B cell (primary cell): ENCODE measurements around the gene LRRC58. TPM values are rescaled to one million over a fixed set of nuclear protein-coding genes. Genes with fewer than 3 reads are reported as not detected.
"Not testable (repeated sequence)": the region's sequence is repeated elsewhere in the genome, so short reads cannot be mapped to it uniquely, and the experiment has no call there.

Experiments used
- ATAC-seq: fragments of 200-7000 bp; cut with Tn5 transposase; one replicate; pipeline ENCODE4 v1.10.0; 2021; ENCODE audit warnings: low read depth, mild to moderate bottlenecking, moderate number of reproducible peaks, moderate library complexity
- CTCF ChIA-PET: fragments of 350-600 bp; sonication (Branson Sonifier 250); formaldehyde crosslinking; loops from one replicate; lab custom pipeline; 2021; ENCODE audit warnings: antibody characterized with exemption, inconsistent platforms; lab: Charles Lee
- POLR2A ChIA-PET: fragments of 350-600 bp; sonication (Branson Sonifier 250); formaldehyde crosslinking; loops from one replicate; lab custom pipeline; 2021; ENCODE audit warnings: antibody characterized with exemption; lab: Charles Lee
- DNase-seq: peaks from one replicate; pipeline ENCODE4 v3.0.0; 2013
- H2AFZ ChIP-seq: 2 replicates; pipeline ENCODE4 v1.6.1; 2012; ENCODE audit warnings: mild to moderate bottlenecking, low read depth, low read length; ENCODE audit not compliant: insufficient read depth, poor library complexity, severe bottlenecking
- H3K27ac ChIP-seq, 2 donors: 1 replicate in 1 of 2; 2 replicates in 1 of 2; pipeline ENCODE4 v1.5.1; 2012 to 2013; ENCODE audit warnings: low read length in 2 of 2, mild to moderate bottlenecking in 2 of 2, moderate library complexity in 1 of 2
- H3K27me3 ChIP-seq, 4 experiments: fragments of 200-600 bp in 1 of 4; sonication (generic) in 1 of 4; replicated peaks in 1 of 4; 1 replicate in 2 of 4; 2 replicates in 2 of 4; pipeline versions ENCODE4 v1.6.1 to v1.7.0; 2013 to 2016; ENCODE audit warnings: low read length in 3 of 4, mild to moderate bottlenecking in 2 of 4, mixed read lengths in 1 of 4, moderate library complexity in 1 of 4; ENCODE audit not compliant: insufficient read depth in 4 of 4, control insufficient read depth in 3 of 4; ENCODE audit errors: control extremely low read depth in 1 of 4
- H3K36me3 ChIP-seq, 2 experiments: replicated peaks in 1 of 2; 1 replicate in 1 of 2; 2 replicates in 1 of 2; pipeline versions ENCODE4 v1.6.1 to v1.7.1; 2013; ENCODE audit warnings: low read length in 1 of 2; ENCODE audit not compliant: insufficient read depth in 2 of 2, control insufficient read depth in 1 of 2; ENCODE audit errors: control extremely low read depth in 1 of 2, extremely low read depth in 1 of 2
- H3K4me1 ChIP-seq, 2 donors: fragments of 200-600 bp in 1 of 2; sonication (generic) in 1 of 2; 1 replicate in 1 of 2; 2 replicates in 1 of 2; pipeline versions ENCODE4 v1.5.1 to v1.6.1; 2013 to 2017; ENCODE audit warnings: low read length in 2 of 2; ENCODE audit not compliant: control insufficient read depth in 2 of 2, insufficient read depth in 2 of 2
- H3K4me2 ChIP-seq: replicated peaks from 2 replicates; pipeline ENCODE3; 2012; ENCODE audit warnings: mild to moderate bottlenecking, low read depth, low read length; ENCODE audit not compliant: poor library complexity, severe bottlenecking
- H3K4me3 ChIP-seq, 5 experiments: fragments of 200-600 bp in 1 of 5; sonication (generic) in 1 of 5; 1 replicate in 3 of 5; 2 replicates in 2 of 5; pipeline versions ENCODE4 v1.5.1 to v1.7.0; 2011 to 2016; ENCODE audit warnings: low read length in 4 of 5, mild to moderate bottlenecking in 4 of 5, low read depth in 2 of 5, control low read depth in 1 of 5, moderate library complexity in 1 of 5; ENCODE audit not compliant: insufficient read depth in 1 of 5; ENCODE audit errors: control extremely low read depth in 1 of 5, extremely low read depth in 1 of 5
- H3K79me2 ChIP-seq: fragments of 200-600 bp; sonication (generic); one replicate; pipeline ENCODE4 v1.6.0; 2016; ENCODE audit warnings: low read length; ENCODE audit not compliant: control insufficient read depth, insufficient read depth
- H3K9ac ChIP-seq: fragments of 200-600 bp; sonication (generic); 2 replicates; pipeline ENCODE4 v1.6.1; 2017; ENCODE audit warnings: mild to moderate bottlenecking, low read length, moderate library complexity
- H3K9me3 ChIP-seq, 3 donors: one replicate each; pipeline versions ENCODE4 v1.6.1 to v1.7.1; 2013; ENCODE audit warnings: low read length in 2 of 3; ENCODE audit not compliant: control insufficient read depth in 2 of 3, insufficient read depth in 1 of 3; ENCODE audit errors: control extremely low read depth in 1 of 3
- H4K20me1 ChIP-seq: 2 replicates; pipeline ENCODE4 v1.6.0; 2012; ENCODE audit warnings: mild to moderate bottlenecking, low read length; ENCODE audit not compliant: insufficient read depth, control insufficient read depth, poor library complexity, severe bottlenecking
- H3K27ac Mint-ChIP-seq: one replicate; pipeline ENCODE4 v1.8.0; 2021; ENCODE audit warnings: mixed read lengths
- H3K27me3 Mint-ChIP-seq: one replicate; pipeline ENCODE4 v1.8.0; 2021; ENCODE audit warnings: mixed read lengths
- H3K4me1 Mint-ChIP-seq: one replicate; pipeline ENCODE4 v1.8.0; 2021; ENCODE audit warnings: mixed read lengths
- H3K4me3 Mint-ChIP-seq: one replicate; pipeline ENCODE4 v1.8.0; 2021; ENCODE audit warnings: mixed read lengths
- H3K9me3 Mint-ChIP-seq: one replicate; pipeline ENCODE4 v1.8.0; 2022; ENCODE audit warnings: mixed read lengths; ENCODE audit not compliant: insufficient read depth
- CTCF ChIP-seq: fragments of 200-600 bp; IDR thresholded peaks from one replicate; pipeline ENCODE4 v1.8.0; 2022; ENCODE audit warnings: antibody characterized with exemption, mild to moderate bottlenecking
- EZH2 ChIP-seq: IDR thresholded peaks from 2 replicates; pipeline ENCODE4 v1.6.1; 2012; ENCODE audit warnings: borderline replicate concordance, low read depth, mild to moderate bottlenecking, moderate library complexity, low read length; ENCODE audit not compliant: insufficient read depth, poor library complexity, severe bottlenecking
- WGBS: methylation state at CpG from one replicate; pipeline ENCODE4 v1.1.5; 2013; ENCODE audit warnings: missing lambda C conversion rate; ENCODE audit not compliant: insufficient coverage; 5-methylcytosine and 5-hydroxymethylcytosine counted together
- intact Hi-C: fragments of 100-400 bp; cut with micrococcal nuclease; formaldehyde crosslinking; loops from one replicate; pipeline ENCODE4 v1.10.0; 2022
- polyA plus RNA-seq: library from polyadenylated mRNA; depleted of rRNA; stranded (reverse); fragments of >200 nt; gene quantifications from 2 replicates; pipeline ENCODE4 v1.2.3, GENCODE V29; 2012
- total RNA-seq, 2 donors: library from RNA; stranded (reverse); fragments of 120-200 nt in 1 of 2; gene quantifications; 1 replicate in 1 of 2; 2 replicates in 1 of 2; pipeline versions ENCODE4 v1.2.3 to v1.2.4, GENCODE V29; 2013 to 2022

The LRRC58 gene
- total and polyA plus RNA-seq, 2 donors (not counting 1 experiment from before 2014, with no cell fraction given): 5.0 to 16.7 TPM

GRCh38 chr3:120299403-120299802, 49.8 kb downstream of the LRRC58 start:
- no peak overlapping the region for H3K9ac ChIP-seq
- TF ChIP-seq CTCF: no peak
- TF ChIP-seq EZH2: no peak
- intact Hi-C loops: no loop called here
- no peak for ATAC-seq
- Mint-ChIP-seq H3K27me3 (peaks cover 4% of the 10 kb centered on the region), H3K27ac (no peak overlapping the region), H3K4me3 (no peak overlapping the region), H3K9me3 (peaks cover 2% of the 10 kb centered on the region), H3K4me1 (no peaks in the 10 kb centered on the region)
- no peak overlapping the region for H2AFZ ChIP-seq
- no peak for DNase-seq
- H3K4me1 ChIP-seq: no peaks in the 10 kb centered on the region
- H3K4me3 ChIP-seq: no peak overlapping the region
- no peaks in the 10 kb centered on the region for H3K9me3 ChIP-seq
- H3K79me2 ChIP-seq: no peaks in the 10 kb centered on the region
- POLR2A ChIA-PET: no interaction called here
- no peaks in the 10 kb centered on the region for H3K36me3 ChIP-seq
- H3K4me2 ChIP-seq: no peak overlapping the region
- H4K20me1 ChIP-seq: no peaks in the 10 kb centered on the region
- no peak overlapping the region for H3K27ac ChIP-seq
- CTCF ChIA-PET: no interaction called here
- no peaks in the 10 kb centered on the region for H3K27me3 ChIP-seq

- no peaks in the 10 kb centered on the region for H3K79me2 ChIP-seq
- H4K20me1 ChIP-seq: no peaks in the 10 kb centered on the region
- no peak for TF ChIP-seq CTCF
- TF ChIP-seq EZH2: no peak
- H2AFZ ChIP-seq: no peak overlapping the region
- Mint-ChIP-seq H3K27me3 (peaks cover 4% of the 10 kb centered on the region), H3K4me1 (no peaks in the 10 kb centered on the region), H3K27ac (no peak overlapping the region), H3K9me3 (peaks cover 2% of the 10 kb centered on the region), H3K4me3 (no peak overlapping the region)
- no peaks in the 10 kb centered on the region for H3K9me3 ChIP-seq
- H3K4me2 ChIP-seq: no peak overlapping the region
- no peaks in the 10 kb centered on the region for H3K36me3 ChIP-seq
- H3K27ac ChIP-seq: no peak overlapping the region
- ChIA-PET POLR2A (no interaction called here), CTCF (interaction anchor here (1.7 kb wide), 1 partner anchor 11 kb away, joined by 3 read pairs; no protein-coding TSS in a partner anchor)
- DNase-seq (no peak), ATAC-seq (no peak)
- no peaks in the 10 kb centered on the region for H3K4me1 ChIP-seq
- no peak overlapping the region for H3K4me3 ChIP-seq
- intact Hi-C loops: no loop called here
- H3K27me3 ChIP-seq: no peaks in the 10 kb centered on the region
- H3K9ac ChIP-seq: no peak overlapping the region
Observed at GRCh38 chr3:120298996-120299395, 50.2 kb downstream of the LRRC58 start.

GRCh38 chr3:120291552-120291951, 57.6 kb downstream of the LRRC58 start:
- H3K4me2 ChIP-seq, H3K4me1 ChIP-seq, DNase-seq, H3K27ac ChIP-seq, H3K4me3 Mint-ChIP-seq, intact Hi-C loops, H2AFZ ChIP-seq, ATAC-seq, CTCF ChIA-PET, H3K4me3 ChIP-seq, H3K36me3 ChIP-seq, H3K79me2 ChIP-seq, POLR2A ChIA-PET, H3K9ac ChIP-seq, H4K20me1 ChIP-seq, H3K27ac Mint-ChIP-seq, H3K4me1 Mint-ChIP-seq: not testable (repeated sequence)
- Mint-ChIP-seq H3K9me3 (peaks cover 12% of the 10 kb centered on the region), H3K27me3 (peaks cover 22% of the 10 kb centered on the region)
- WGBS: no CpG with 5 or more reads among the region's 2 CpGs
- peaks cover 2 to 22% (median 4%) of the 10 kb centered on the region in 3 donors for H3K9me3 ChIP-seq
- H3K27me3 ChIP-seq: peaks cover 0 to 19% (median 3%) of the 10 kb centered on the region in 4 experiments
